ENCODE measurements around the gene LARP4B.

LARP4B gene

DNA sequence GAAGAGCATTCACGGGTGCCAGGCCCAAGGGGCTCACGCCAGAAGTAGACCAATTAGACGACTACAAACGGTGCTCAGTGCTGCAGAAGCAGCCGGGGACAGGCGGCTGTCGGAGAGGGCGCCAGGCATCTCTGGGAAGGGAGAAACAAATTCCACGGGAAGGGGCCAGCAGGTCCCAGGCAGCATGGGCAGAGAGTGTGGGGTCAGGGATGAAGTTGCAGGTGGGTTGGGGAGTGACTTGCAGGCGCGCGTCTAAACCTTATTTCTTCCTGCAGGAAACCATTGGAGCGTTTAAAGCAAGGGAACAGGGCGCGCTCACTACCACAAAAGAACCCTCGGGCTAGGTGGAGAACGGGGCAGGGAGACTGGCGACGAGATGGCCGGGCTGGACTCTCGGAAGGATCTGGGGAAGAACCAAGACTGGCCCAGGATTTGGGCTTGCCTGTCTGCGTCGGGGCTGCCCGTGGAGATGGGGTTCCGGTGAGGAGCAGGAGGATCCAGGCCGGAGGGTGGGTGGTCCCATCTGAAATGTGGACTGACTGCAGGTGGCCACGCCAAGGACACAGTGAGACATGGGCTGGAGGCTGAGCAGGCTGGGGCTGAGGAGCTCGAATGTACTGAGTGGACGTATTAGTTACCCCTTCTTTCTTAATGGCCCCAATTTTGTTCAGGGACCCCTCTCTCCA lies 125.7 kb downstream of the LARP4B start:
- no peak for DNase-seq

DNA sequence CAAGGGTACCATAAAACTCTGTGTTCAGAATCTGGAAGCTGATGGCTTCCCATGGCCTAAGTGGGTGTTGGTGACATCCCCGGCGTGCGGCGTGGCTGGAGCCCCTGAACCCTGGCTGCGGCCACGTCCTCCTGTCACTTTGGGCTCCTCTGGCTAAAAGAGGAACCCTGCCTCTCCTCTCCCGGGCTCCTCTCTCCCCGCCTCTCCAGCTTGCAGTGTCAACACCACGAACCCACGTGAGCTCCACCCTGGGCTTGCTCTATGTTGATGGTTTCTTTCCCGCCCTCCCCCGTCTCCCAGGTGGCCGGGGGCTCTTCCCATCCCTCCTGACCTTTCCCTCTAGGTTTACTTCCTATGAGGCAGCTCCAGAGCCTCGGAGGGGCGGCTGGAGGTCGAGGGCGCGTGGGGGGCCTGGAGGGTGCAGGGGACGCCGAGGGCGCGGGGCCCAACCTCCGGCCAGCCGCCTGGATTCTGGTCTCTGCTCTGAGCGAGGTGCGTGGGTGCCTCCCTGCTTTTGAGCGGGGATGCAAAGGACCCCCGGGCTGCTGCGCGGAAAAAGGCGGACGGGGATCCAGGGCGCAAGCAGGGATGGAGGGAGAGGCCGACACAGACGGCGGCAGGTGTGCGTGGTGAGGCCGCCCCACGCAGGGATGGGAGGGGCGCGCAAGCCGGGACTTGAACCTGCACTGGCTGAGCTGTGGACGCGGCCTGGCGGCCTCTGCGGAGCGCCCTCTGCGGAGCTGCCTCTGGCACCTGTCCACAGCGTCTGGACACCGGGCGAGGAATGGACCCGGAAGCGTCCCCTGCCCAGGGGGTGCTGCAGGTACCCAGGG lies 126.5 kb downstream of the LARP4B start:
- DNase-seq: peak; percentile 46 to 78 (median 66)

DNA sequence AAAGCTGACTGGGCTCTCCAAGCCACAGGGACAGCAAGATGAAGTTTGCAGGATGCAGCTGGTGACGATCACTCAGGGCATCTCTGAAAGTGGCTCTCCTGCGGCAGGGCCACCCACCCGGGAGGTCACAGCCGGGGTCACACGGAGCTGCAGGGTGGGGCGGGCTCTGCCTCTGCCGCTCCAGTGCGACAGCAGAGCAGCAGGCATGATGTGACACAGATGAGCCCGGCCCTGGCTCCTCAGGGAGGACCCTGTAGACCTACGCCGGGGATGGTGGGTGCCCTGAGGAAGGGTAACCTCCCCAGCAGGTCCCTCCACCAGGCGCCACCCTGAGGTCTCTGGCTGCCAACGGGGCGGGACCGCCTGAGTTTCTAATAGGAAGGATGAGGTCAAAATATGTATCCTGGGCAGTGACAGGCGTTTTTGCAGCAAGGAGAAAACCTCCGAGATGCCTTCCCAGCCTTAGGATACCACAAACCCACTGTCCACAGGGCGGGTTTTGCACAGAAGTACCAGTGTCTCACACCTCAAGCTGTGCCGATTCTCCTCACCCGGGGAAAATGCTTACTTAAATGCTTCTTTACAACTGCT lies 127.2 kb downstream of the LARP4B start:
- DNase-seq: no peak

DNA sequence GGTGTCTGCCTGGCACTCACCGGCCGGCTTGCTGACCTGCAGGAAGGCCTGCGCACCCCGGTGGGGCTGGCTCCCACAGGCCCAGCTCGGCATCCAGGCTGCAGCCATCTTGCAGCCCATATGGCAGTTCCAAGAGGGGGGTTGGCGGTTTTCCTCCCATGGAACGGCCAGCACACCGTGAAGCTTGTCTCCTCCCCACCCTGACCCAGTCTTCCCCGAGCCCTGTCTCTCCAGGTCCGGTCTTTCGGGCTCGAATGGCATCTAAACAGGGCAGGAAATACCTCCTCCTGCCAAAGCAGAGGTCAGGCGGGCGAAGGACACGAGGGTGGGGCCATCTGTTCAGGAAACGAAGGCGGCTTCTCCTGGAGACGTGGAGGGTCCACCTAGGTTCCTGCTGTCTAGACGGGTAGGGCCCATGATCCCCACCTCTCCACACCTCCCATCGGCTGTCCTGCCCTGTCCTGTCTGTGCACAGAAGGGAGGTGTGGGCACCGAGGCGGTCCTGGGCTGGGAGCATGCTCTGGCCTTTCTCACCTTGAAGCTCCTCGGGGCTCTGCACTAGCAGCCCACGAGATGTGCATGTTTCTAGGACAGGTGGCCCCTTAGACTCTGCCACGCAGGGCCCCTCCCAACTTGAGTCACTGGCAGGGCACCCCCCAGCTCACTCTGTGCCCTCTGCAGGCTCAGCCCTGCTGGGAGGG lies 128.3 kb downstream of the LARP4B start:
- DNase-seq: no peak

DNA sequence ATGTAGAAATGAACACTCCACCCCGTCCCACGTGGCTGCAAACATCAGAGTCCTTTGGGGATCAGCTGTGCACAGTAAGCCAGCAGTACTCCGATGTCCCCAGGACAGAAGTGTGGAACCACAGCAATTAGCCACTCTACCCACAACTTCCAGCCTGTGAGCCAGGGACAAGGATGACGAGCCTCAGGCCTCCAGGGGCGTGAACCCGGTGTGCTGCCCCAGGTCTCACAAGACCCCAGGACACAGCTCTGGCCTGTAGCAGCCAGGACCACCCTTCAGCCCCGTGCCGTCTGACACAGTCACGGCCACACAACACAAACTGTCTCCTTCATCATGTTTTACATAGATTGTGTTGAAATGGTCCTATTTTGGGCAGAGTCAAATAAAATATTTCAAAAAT lies 129.0 kb downstream of the LARP4B start:
- DNase-seq: no peak

DNA sequence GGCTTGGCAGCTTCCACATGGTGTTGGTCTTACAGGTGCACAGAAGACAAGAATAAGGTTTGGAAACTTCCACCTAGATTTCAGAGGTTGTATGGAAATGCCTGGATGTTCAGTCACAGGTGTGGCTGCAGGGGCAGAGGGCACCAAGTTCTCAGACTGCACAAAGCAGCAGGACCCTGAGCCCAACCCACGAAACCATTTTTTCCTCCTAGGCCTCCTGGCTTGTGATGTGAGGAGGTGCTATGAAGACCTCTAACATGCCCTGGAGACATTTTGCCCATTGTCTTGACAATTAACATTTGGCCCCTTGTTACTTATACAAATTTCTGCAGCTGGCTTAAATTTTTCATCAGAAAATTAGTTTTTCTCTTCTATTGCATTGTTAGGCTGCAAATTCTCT lies 134.3 kb downstream of the LARP4B start:
- DNase-seq: no peak

DNA sequence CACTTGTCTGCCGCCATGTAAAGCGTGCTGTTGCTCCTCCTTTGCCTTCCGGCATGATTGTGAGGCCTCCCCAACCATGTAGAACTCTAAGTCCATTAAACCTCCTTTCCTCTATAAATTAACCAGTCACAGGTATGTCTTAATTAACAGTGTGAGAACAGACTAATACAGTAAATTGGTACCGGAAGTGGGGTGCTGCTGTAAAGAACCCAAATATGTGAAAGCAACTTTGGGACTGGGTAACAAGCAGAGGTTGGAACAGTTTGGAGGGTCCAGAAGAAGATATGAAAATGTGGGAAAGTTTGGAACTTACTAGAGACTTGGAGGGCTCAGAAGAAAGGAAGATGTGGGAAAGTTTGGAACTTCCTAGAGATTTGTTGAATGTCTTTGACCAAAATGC lies 135.3 kb downstream of the LARP4B start:
- DNase-seq: no peak

DNA sequence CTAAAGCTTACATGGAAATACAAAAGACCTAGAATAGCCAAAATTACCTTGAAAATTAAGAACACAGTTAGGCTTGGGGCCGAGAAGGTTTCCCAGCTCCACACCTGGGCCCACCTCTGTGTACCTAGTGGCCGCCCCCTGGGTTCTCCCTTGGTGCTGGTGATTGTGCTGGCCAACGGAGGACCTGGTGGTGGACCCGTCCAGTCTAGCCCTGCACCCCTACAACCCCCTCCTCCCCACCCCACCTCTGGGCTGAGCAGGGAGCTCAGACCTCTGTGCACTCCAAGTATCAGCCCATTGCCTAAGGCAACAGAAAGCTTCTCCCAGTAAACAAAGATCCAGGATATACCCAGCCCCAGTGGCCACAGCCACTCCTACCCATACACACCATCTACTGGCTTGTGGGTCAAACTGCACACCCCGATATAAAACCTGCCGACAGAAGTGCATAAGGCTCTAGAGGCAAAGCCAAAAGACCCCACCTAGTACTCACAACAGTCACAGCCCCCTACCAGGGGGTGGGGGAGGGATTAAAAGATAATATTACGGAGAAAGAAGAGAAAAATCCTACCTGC lies 137.0 kb downstream of the LARP4B start:
- DNase-seq: no peak

DNA sequence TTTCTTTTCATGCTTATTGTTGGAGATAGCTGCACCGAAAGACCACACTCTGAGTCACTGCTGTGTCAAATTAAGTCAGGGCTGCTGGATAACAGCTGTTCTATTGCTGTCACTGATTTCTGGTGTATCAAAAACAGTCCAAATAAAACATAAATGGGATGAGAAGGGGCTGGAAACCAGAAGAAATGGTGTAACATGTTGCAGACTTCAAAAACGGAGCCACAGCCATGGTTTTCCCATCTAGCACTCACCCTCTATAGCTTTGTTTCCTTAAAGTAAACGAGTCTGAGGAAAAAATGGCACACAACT lies 138.8 kb downstream of the LARP4B start:
- no peak for DNase-seq

DNA sequence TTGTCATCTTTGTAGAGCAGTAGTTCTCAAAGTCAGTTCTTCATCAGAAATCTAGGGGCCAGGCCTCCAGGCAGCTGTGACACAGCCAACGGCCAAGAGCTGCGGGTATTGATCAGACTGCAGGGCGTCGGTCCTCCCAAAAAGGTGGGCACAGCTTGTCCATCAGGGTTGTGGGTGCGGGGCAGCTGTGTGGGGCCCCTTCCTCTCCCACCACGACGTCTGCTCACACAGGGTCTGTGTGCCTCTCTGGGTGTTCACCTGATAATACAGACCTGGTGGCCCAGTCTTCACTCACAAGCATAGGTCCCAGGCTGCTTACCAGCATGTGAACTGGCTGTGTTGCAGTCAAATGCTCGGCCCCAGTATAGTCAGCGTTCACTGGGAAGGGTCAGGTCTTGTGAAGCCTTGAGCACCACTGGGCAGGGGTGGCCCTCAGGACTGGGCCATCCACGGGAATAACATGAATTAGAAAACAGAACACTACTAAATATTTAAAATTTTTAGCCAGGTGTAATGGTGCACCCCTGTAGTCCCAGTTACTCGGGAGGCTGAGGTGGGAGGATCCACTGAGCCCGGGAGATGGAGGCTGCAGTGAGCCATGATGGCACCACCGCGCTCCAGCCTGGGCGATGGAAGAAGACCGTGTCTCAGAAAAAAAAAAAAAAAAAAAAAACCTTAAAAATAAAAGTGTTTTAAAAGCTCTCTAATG lies 139.3 kb downstream of the LARP4B start:
- DNase-seq: no peak

DNA sequence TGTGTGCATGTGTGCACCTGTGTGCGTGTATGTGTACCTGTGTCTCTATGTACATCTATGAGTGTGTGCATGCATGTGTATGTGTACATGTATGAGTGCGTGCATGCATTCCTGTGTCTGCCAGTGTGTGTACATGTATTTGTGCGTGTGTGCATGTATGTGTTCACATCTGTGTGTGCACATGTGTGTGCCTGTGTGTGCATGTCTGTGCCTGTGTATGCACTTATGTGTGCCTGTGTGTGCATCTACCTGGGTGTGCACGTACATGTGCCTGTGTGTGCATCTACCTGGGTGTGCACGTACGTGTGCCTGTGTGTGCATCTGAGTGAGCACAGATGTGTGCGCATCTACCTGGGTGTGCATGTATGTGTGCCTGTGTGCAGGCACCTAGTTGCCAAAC lies 139.9 kb downstream of the LARP4B start:
- DNase-seq: no peak

DNA sequence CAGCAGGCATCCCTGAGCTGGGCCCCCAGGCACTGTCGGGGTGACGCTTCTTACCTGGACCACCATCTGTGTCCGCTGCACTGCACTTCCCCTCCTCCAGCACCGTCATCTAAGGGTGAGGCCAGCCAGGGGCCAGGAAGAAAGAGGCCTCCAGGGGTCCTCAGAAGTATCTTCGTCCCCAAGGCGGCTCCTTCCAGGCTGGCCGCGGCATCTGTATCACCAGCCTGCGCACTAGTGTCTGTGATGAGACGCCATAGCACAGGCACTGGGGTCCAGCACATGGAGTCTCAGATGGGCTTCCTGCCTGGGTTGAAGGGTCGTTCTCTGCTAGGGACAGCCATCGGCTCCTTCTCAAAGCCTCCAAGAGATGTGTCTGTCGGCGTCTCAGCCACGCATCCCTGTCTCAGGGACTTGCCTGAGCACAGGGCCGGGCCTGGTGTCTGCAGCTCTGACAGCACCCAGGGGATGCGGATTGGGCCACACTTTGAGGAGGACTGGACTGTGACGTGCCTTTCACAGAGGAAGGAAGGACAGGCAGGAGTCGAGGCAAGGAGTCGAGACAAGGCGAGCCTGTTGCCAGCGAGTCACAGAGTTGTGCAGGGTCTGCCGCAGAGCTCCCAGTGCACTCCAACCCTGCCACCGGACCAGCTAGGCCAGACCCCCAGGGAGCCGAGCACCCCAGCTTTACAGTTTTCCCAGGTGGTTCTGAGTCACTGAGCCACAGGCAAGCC lies 140.5 kb downstream of the LARP4B start:
- no peak for DNase-seq

DNA sequence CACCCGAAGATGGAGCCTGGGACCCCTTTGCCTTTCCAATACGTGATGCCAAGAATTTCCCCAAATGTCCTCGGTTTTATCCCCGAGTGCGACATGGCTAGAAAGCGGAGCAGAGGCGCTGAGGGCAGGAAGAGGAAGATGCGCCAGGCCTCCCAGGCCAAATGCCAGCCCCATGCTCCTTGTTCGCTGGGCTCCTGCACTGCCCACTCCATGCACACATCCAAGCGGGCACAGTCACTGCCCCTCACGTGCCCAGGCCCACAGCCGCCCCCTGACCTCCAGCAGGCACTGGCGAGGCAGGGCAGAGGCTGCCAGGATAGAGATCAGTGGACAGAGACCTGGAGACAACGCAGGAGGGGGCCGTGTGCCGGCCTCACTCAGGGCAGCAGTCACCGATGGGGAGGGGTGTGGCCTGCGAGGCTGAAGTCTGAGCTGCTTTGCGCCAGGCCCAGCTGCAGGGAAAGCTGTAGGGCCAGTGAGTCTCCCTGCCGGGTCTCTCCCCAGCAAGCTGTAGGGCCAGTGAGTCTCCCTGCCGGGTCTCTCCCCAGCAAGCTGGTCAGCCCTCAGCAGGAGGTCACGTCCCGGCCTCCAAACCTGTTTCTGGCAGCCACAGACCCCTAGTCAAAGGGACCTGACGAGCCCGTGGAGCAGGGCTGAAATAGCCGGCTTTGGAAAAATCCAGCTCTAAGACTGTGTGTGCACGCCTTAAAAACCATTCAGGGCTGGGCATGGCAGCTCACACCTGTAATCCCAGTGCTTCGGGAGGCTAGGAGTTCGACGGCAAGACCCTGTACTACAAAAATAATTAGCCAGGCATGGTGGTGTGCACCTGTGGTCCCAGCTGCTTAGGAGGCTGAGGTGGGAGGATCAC lies 141.4 kb downstream of the LARP4B start:
- no peak for DNase-seq

DNA sequence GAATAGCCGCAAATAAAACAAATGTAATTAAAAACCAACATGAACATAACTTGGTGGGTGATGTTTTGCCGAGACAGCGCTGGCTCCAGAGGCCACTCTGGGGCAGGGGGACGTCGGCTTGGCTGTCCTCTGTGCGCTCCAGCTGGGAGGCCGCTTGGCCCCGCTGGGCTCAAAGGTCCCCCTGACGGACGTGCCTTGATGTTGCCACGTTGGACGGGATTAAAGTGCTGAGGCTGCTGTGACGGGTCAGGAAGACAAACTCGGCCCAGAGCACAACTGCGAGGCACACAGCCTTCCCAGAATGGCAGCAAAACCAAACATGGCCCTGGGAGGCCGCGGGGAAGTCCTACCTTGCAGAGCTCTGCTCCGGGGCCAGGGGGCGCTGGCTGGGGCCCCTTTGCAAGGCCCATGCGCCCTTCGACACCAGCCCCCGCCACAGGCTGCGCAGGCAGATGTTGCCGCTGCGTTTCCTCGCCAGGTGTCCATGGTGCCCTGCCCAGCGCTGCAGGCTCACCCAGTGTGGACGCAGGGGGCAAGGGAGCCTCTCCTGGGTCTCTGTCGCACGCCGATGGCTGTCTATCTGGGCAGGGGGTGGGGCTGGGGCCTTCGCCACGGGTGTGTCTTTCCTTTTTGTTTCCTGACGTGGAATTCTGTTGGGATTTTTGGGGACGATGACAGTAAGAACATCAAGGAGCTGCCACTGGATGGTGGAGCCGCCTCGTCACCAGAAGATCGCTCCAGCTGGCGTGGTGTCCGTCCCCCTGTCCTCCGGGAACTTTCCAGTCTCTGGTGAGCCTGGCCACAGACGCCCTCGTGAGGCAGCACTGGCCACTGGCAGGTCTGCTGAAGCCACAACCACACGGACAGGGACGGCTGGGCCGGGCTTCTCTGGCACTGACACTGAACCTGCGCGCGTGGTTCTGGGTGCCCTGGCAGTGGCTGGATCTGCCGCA lies 142.4 kb downstream of the LARP4B start:
- DNase-seq: peak; percentile 68 to 81 (median 72)

DNA sequence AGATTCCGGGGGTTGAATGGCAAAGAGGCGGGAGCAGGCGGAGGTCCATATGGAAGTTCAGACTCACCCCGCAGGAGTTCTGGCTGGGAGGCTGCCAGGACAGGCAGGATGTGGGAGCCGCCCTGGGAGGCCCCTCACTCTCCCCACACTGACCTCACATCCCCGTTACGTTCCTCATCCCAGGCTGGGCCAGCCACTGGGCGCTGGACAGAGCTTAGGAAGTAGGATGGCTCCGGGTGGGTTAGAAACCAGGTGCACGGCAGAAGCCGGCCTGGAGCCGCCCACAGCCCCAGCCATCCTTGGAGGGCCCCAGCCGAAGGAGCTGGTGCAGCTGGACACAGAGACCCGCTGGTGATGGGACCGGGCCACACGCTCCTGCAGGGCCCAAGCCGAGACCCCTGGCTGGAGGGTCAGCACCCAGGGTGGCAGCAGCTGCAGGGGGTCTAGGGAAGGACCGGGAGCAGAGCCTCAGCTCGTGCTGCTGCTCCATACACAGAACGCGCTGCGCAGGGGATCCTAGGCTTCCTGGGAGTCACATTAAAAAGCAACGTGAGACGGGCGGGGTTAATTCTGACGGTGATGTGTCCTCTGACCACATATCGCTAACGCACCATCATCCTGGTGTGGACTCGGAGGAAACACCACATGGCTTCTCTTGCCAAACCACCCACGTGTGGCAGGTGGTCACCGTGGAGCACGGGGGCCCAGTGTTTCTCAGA lies 143.4 kb downstream of the LARP4B start:
- no peak for DNase-seq

DNA sequence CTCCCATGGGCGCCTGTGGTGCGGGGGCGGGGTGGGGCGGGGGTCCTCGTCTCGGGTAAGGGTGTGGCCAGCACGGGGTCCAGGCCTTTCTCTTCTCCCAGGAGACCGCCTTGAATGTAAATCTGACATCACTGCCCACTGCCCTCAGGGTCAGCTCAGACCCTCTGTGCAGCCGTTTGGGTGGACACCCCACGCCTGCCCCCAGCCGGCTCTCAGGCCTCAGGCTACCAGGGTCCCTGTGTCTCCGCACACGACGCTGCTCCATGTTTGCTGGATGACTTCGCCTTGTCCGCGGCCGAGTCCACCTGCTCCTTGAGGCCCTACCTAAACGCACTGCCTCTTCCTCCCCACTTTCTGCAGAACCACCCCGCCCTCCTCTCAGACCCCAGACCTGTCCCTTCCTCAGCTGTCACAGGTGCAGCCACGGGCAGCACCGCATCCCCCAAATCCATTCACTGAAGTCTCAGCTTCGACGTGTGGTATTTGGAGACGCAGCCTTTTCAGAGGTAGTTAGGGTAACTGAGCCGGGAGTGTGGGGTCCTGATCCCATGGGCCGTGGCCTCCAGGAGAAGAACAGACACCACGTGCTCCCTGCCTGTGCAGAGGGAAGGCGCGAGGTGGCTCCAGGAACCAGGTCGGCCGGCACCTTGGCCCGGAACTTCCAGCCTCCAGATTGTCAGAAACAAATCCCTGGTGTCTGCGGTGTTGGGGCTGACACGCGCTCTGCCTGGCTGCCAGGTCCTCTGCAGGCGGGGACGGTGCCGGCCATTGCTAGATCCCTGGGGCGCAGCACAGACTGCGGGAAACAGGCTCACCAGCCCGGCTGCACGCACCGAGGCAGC lies 144.7 kb downstream of the LARP4B start:
- DNase-seq: no peak

DNA sequence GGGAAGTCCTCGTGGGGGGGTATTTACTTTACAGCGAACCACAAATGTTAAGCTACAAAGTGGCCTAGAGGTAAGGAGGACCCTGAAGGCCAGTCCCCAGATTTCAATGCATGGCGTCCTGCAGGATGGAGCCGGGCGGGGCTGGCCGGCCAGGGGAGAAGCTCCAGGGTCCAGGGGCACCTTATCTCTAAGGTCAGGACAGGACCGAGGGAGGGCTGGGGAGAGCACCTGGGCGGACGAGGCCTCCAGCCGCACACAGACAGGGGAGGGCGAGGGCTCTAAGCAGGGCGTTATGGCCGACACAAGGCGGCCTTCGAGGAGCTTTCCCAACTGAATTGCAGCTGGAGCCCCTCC lies 145.7 kb downstream of the LARP4B start:
- DNase-seq: no peak
